Parathyroid adenoma (tissue), 2 donors: Measurements from ENCODE around the gene DCTPP1.

Experiments used
- H2AFZ ChIP-seq: fragments of 300-600 bp; sonication (generic); one replicate; pipeline ENCODE4 v1.7.0; 2017; ENCODE audit warnings: antibody characterized with exemption, mild to moderate bottlenecking
- H3K27ac ChIP-seq: fragments of 300-600 bp; sonication (generic); one replicate; pipeline ENCODE4 v1.7.0; 2017
- H3K27me3 ChIP-seq: fragments of 300-600 bp; sonication (generic); one replicate; pipeline ENCODE4 v1.7.0; 2017; ENCODE audit warnings: low read length; ENCODE audit not compliant: control insufficient read depth, insufficient read depth
- H3K36me3 ChIP-seq: fragments of 300-600 bp; sonication (generic); one replicate; pipeline ENCODE4 v1.7.0; 2017; ENCODE audit warnings: low read length; ENCODE audit not compliant: control insufficient read depth, insufficient read depth
- H3K4me1 ChIP-seq: fragments of 300-600 bp; sonication (generic); one replicate; pipeline ENCODE4 v1.7.0; 2017; ENCODE audit warnings: control low read depth
- H3K4me2 ChIP-seq: fragments of 300-600 bp; sonication (generic); one replicate; pipeline ENCODE4 v1.7.0; 2017; ENCODE audit warnings: low read length
- H3K4me3 ChIP-seq: fragments of 300-600 bp; sonication (generic); one replicate; pipeline ENCODE4 v1.7.0; 2017; ENCODE audit warnings: low read depth, low read length
- H3K79me2 ChIP-seq: fragments of 300-600 bp; sonication (generic); one replicate; pipeline ENCODE4 v1.7.0; 2017; ENCODE audit warnings: control low read depth
- H3K9ac ChIP-seq: fragments of 300-600 bp; sonication (generic); one replicate; pipeline ENCODE4 v1.7.0; 2017; ENCODE audit warnings: mild to moderate bottlenecking
- H3K9me3 ChIP-seq: fragments of 300-600 bp; sonication (generic); one replicate; pipeline ENCODE4 v1.7.0; 2017; ENCODE audit warnings: low read length; ENCODE audit not compliant: control insufficient read depth
- CTCF ChIP-seq: fragments of 300-600 bp; sonication (generic); IDR thresholded peaks from one replicate; pipeline ENCODE4 v1.7.0; 2017; ENCODE audit warnings: antibody characterized with exemption, mild to moderate bottlenecking
- donor health status: primary hyperparathyroidism.

DCTPP1 gene

GRCh38 chr16:30407804-30408534 is 21.9 kb downstream of the DCTPP1 start:
- peaks cover 12% of the 10 kb centered on the region for H3K4me1 ChIP-seq
- no peaks in the 10 kb centered on the region for H3K36me3 ChIP-seq
- peak overlapping the region; percentile 58 for H3K9ac ChIP-seq
- no peaks in the 10 kb centered on the region for H3K9me3 ChIP-seq
- H3K27ac ChIP-seq: peak overlapping the region; percentile 84
- peak overlapping the region; percentile 89 for H3K4me2 ChIP-seq
- H2AFZ ChIP-seq: peak overlapping the region; percentile 94
- peaks cover 9% of the 10 kb centered on the region for H3K79me2 ChIP-seq
- H3K27me3 ChIP-seq: no peaks in the 10 kb centered on the region
- H3K4me3 ChIP-seq: peak overlapping the region; percentile 69
- TF ChIP-seq CTCF: no peak

GRCh38 chr16:30407102-30407803 is 22.6 kb downstream of the DCTPP1 start, which contains the start of gene ZNF771:
Gene ZNF771, plus strand, starts transcription at chr16:30407606. Its CDS starts 448 bp downstream, at chr16:30408054.
- TF ChIP-seq CTCF: peak; percentile 14
- peak within 1 kb of the TSS; percentile 58 for H3K9ac ChIP-seq
- peak within 1 kb of the TSS; percentile 69 for H3K4me3 ChIP-seq
- peak within 1 kb of the TSS; percentile 84 for H3K27ac ChIP-seq
- peak within 1 kb of the TSS; percentile 89 for H3K4me2 ChIP-seq
- H3K4me1 ChIP-seq: peaks cover 12% of the 10 kb centered on the region
- no peaks in the 10 kb centered on the region for H3K9me3 ChIP-seq
- H3K27me3 ChIP-seq: no peaks in the 10 kb centered on the region
- H3K79me2 ChIP-seq: peaks cover 9% of the 10 kb centered on the region
- H3K36me3 ChIP-seq: no peaks in the 10 kb centered on the region
- H2AFZ ChIP-seq: peak within 1 kb of the TSS; percentile 94

GRCh38 chr16:30406795-30407101 is 23.1 kb downstream of the DCTPP1 start:
- H3K9me3 ChIP-seq: no peaks in the 10 kb centered on the region
- peaks cover 12% of the 10 kb centered on the region for H3K4me1 ChIP-seq
- H2AFZ ChIP-seq: peak overlapping the region; percentile 94
- peak overlapping the region; percentile 89 for H3K4me2 ChIP-seq
- H3K36me3 ChIP-seq: no peaks in the 10 kb centered on the region
- H3K27ac ChIP-seq: peak overlapping the region; percentile 84
- no peak for TF ChIP-seq CTCF
- no peaks in the 10 kb centered on the region for H3K27me3 ChIP-seq
- H3K9ac ChIP-seq: no peak overlapping the region
- H3K4me3 ChIP-seq: peak overlapping the region; percentile 69
- H3K79me2 ChIP-seq: peaks cover 9% of the 10 kb centered on the region

- Histone ChIP-seq H3K4me2 (no peak overlapping the region), H3K9me3 (no peaks in the 10 kb centered on the region), H3K4me3 (no peak overlapping the region), H3K27ac (no peak overlapping the region), H3K27me3 (no peaks in the 10 kb centered on the region), H2AFZ (no peak overlapping the region), H3K9ac (no peak overlapping the region), H3K79me2 (no peaks in the 10 kb centered on the region), H3K36me3 (no peaks in the 10 kb centered on the region), H3K4me1 (peaks cover 11% of the 10 kb centered on the region)
- no peak for TF ChIP-seq CTCF
Measured at GRCh38 chr16:30401768-30402425, 27.9 kb downstream of the DCTPP1 start.
